OCI-LY1 (cell line): ENCODE data around the gene TMEM45B.

ENCODE experiments used
- H2AFZ ChIP-seq: fragments of 200-600 bp; sonication (generic), shearing (Covaris generic); 2 replicates; pipeline ENCODE4 v1.6.0; 2014; ENCODE audit warnings: antibody characterized with exemption, mild to moderate bottlenecking, low read length
- H3F3A ChIP-seq: fragments of 200-600 bp; sonication (generic), shearing (Covaris generic); 2 replicates; pipeline ENCODE4 v1.6.0; 2014; ENCODE audit warnings: mild to moderate bottlenecking, antibody characterized with exemption, low read length, moderate library complexity; ENCODE audit not compliant: insufficient read depth
- H3K27ac ChIP-seq: fragments of 200-600 bp; sonication (generic); 2 replicates; pipeline ENCODE4 v1.5.1; 2014; ENCODE audit warnings: low read length, mixed run types, mild to moderate bottlenecking, low read depth; ENCODE audit not compliant: poor library complexity, severe bottlenecking
- H3K27me3 ChIP-seq: fragments of 200-600 bp; sonication (generic); 2 replicates; pipeline ENCODE4 v1.6.0; 2014; ENCODE audit warnings: antibody characterized with exemption, mild to moderate bottlenecking, low read length, moderate library complexity; ENCODE audit not compliant: insufficient read depth
- H3K36me3 ChIP-seq: fragments of 200-600 bp; sonication (generic); 2 replicates; pipeline ENCODE4 v1.6.1; 2014; ENCODE audit warnings: mild to moderate bottlenecking, antibody characterized with exemption, low read length, moderate library complexity, mixed read lengths; ENCODE audit not compliant: insufficient read depth
- H3K4me1 ChIP-seq: fragments of 200-600 bp; sonication (generic); 2 replicates; pipeline ENCODE4 v1.5.1; 2014; ENCODE audit warnings: mild to moderate bottlenecking, low read length, moderate library complexity; ENCODE audit not compliant: insufficient read depth, severe bottlenecking
- H3K4me2 ChIP-seq: fragments of 200-600 bp; sonication (generic), shearing (Covaris generic); 2 replicates; pipeline ENCODE4 v1.6.1; 2014; ENCODE audit warnings: low read length
- H3K4me3 ChIP-seq: fragments of 200-600 bp; sonication (generic); 2 replicates; pipeline ENCODE4 v1.5.1; 2014; ENCODE audit warnings: low read length, low read depth, mild to moderate bottlenecking, mixed read lengths; ENCODE audit not compliant: poor library complexity, severe bottlenecking
- H3K79me2 ChIP-seq: fragments of 200-600 bp; shearing (Covaris generic); 2 replicates; pipeline ENCODE4 v1.6.1; 2016; ENCODE audit warnings: mixed run types, low read length, mixed read lengths; ENCODE audit not compliant: insufficient read depth
- H3K9ac ChIP-seq: fragments of 200-600 bp; sonication (generic), shearing (Covaris generic); 2 replicates; pipeline ENCODE4 v1.6.1; 2014; ENCODE audit warnings: mild to moderate bottlenecking, low read length, mixed read lengths
- H3K9me2 ChIP-seq: fragments of 200-600 bp; sonication (generic), shearing (Covaris generic); 2 replicates; pipeline ENCODE4 v1.6.1; 2014; ENCODE audit warnings: low read depth, mild to moderate bottlenecking, low read length, mixed read lengths
- H3K9me3 ChIP-seq: fragments of 200-600 bp; shearing (Covaris generic); 2 replicates; pipeline ENCODE4 v1.6.1; 2014; ENCODE audit warnings: low read length, mixed read lengths
- H4K20me1 ChIP-seq: fragments of 200-600 bp; sonication (generic), shearing (Covaris generic); 2 replicates; pipeline ENCODE4 v1.6.0; 2016; ENCODE audit warnings: mild to moderate bottlenecking, low read length; ENCODE audit not compliant: insufficient read depth
- EZH2 ChIP-seq: fragments of 200-600 bp; sonication (generic), shearing (Covaris generic); IDR thresholded peaks from 2 replicates; pipeline ENCODE4 v1.8.0; 2017; ENCODE audit warnings: borderline replicate concordance, mixed run types, mild to moderate bottlenecking, antibody characterized with exemption, low read length, moderate library complexity, mixed read lengths
- TF ChIP-seq, protein P1 (sequence below): fragments of 200-600 bp; sonication (generic), shearing (Covaris generic); IDR thresholded peaks from 2 replicates; pipeline ENCODE4 v1.5.1; 2017; ENCODE audit warnings: mild to moderate bottlenecking, antibody characterized with exemption, low read length, moderate library complexity, mixed read lengths

Gene TMEM45B

GRCh38 chr11:129905402-129905801, 89.8 kb downstream of the TMEM45B start:
- no peaks in the 10 kb centered on the region for H3K79me2 ChIP-seq
- TF ChIP-seq EZH2, result no peak
- TF ChIP-seq, protein P1, sequence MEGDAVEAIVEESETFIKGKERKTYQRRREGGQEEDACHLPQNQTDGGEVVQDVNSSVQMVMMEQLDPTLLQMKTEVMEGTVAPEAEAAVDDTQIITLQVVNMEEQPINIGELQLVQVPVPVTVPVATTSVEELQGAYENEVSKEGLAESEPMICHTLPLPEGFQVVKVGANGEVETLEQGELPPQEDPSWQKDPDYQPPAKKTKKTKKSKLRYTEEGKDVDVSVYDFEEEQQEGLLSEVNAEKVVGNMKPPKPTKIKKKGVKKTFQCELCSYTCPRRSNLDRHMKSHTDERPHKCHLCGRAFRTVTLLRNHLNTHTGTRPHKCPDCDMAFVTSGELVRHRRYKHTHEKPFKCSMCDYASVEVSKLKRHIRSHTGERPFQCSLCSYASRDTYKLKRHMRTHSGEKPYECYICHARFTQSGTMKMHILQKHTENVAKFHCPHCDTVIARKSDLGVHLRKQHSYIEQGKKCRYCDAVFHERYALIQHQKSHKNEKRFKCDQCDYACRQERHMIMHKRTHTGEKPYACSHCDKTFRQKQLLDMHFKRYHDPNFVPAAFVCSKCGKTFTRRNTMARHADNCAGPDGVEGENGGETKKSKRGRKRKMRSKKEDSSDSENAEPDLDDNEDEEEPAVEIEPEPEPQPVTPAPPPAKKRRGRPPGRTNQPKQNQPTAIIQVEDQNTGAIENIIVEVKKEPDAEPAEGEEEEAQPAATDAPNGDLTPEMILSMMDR, result no peak
- H3K9ac ChIP-seq, result no peak overlapping the region
- H4K20me1 ChIP-seq, result no peaks in the 10 kb centered on the region
- no peaks in the 10 kb centered on the region for H3K27me3 ChIP-seq
- H3K27ac ChIP-seq, result no peak overlapping the region
- H3K9me3 ChIP-seq, result no peaks in the 10 kb centered on the region
- H3K4me1 ChIP-seq, result no peaks in the 10 kb centered on the region
- no peak overlapping the region for H2AFZ ChIP-seq
- H3K9me2 ChIP-seq, result no peaks in the 10 kb centered on the region
- no peaks in the 10 kb centered on the region for H3F3A ChIP-seq
- peaks cover 95% of the 10 kb centered on the region for H3K36me3 ChIP-seq
- no peak overlapping the region for H3K4me3 ChIP-seq
- H3K4me2 ChIP-seq, result no peak overlapping the region
